ENCODE data around the gene CCDC71L.

DNA sequence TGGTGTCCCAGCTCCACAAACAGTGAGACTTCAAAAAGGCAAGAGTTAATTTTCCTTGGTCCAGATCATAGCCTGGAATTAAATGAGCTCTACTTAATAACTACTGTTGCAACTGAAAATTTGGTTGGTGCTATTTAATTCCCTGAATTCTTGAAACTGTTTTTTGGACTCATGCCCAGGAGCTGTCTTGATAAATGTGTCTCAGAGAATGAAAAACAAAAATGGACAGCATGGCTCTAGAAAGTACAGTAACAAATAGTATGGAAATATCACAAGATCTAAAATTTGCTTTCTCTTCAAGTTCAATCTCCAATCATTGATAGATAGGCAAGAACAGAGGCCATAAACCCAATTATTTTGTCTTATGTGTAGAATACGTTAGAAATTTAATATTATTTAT is 42.5 kb downstream of the CCDC71L start:
- TF ChIP-seq, protein P1, sequence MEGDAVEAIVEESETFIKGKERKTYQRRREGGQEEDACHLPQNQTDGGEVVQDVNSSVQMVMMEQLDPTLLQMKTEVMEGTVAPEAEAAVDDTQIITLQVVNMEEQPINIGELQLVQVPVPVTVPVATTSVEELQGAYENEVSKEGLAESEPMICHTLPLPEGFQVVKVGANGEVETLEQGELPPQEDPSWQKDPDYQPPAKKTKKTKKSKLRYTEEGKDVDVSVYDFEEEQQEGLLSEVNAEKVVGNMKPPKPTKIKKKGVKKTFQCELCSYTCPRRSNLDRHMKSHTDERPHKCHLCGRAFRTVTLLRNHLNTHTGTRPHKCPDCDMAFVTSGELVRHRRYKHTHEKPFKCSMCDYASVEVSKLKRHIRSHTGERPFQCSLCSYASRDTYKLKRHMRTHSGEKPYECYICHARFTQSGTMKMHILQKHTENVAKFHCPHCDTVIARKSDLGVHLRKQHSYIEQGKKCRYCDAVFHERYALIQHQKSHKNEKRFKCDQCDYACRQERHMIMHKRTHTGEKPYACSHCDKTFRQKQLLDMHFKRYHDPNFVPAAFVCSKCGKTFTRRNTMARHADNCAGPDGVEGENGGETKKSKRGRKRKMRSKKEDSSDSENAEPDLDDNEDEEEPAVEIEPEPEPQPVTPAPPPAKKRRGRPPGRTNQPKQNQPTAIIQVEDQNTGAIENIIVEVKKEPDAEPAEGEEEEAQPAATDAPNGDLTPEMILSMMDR (conservative IDR thresholded peaks at IDR 0.05), result no peak
- TF ChIP-seq ZFX (IDR thresholded peaks at IDR 0.05), result no peak
